Hematopoietic multipotent progenitor cell treated with erythropoietin and hydrocortisone succinate and interleukin-3 and kit ligand, for 6 days (in vitro differentiated cells): ENCODE results near the gene HSPA12A.

Experiments used
- DNase-seq: peaks from one replicate; pipeline ENCODE4 v3.0.0-alpha.2; 2015

The HSPA12A gene

DNA sequence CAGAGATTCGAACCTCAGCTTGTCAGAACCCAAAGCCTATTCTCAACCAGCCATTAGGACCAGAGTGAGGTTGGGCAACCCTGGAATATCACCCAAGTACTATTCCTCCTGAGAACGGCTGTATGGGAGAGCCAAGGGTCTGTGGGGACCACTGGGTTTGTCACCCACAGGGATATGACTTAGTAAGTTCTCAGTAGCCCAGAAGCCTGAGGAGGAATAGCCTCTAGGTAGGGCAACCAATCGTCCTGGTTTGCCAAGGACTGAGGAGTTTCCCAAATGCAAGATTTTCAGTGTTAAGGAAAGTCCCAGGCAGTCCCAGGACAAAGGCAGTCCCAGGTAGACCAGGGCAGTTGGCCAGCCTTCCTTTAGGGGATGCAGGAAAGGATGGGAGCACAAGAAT, 74.9 kb downstream of the HSPA12A start:
- DNase-seq: no peak

DNA sequence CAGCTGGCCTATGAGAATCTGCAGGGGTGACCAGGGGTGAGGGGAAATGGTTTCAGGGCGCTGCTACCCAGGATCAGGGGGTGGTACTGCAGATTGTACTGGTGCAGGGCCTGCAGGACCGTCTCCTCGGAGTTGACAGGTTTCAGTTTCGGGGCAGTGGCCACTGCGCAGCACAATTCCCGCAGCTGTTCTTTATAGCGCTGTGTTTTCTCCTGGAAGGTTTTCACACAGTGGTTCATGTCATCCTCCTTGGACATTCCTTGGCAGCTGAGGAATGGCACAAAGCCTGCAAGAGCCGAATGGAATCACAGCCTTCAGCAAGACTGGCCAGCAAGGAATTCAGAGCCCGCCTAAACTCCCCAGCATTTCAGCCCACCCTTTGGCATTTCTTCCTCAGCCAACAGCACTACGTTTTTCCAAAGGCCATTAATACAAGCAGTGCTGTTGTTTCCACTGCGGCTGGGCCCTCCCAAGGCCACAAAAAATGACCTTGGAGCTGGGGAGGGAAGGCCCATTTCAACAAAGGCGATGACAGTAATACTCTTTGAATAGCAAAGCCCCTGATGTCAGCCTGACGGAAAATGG, 76.7 kb downstream of the HSPA12A start:
- DNase-seq: no peak

DNA sequence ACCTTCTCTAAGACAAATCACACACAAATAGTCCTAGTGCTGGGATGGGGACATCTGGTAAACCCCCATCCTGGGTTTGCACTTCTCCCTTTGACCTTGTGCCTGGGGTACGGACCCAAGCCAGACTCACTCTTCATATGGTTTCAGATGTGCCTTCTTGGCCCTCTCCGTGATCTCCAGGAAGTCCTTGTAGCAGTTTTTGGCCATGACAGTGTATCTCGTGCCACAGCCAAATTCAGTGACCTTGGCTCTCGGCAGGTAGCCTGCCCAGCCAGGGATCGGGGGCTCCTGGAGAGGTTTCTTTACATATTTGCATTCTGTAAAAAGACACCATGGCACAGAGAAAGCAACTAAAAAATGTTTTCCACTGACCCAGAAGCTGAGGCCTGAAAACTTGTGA, 77.7 kb downstream of the HSPA12A start:
- no peak for DNase-seq

DNA sequence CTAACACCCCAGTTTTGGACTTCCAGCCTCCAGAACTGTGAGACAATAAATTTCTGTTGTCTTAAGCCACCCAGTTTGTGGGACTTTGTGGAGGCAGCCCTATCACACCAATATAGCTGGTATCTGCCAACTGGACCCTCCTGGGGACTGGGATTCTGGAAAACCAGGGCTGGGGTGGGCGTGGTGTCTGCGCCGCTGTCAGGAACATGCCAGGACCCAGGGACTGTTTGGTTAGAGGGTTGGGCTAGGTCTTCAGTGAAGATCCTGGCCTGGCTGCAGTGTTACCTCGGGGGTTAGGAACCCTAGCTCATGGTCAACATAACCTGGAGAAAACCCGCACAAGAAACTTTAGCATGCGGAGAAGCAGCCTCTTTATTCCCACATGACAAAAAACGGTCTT, 79.0 kb downstream of the HSPA12A start:
- DNase-seq: no peak

DNA sequence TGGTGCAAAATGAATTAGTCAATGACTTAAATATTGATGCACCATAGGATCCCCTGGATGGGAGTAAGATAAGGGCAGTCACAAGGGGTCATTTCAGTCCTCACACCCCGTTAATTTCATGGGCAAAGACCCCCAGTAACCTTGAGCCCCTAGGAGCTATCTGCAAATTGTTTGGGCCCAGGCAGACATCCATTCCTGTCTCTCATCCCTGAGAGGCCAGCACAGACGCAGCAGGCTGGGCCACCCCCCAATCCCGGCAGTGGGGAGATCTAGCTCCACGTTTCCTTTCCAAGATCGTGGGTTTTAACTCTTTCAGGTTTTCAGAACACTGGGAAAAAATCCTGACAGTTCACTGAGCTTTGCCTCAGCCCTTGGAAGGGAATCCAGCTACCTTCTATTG, 81.5 kb downstream of the HSPA12A start:
- DNase-seq: no peak

DNA sequence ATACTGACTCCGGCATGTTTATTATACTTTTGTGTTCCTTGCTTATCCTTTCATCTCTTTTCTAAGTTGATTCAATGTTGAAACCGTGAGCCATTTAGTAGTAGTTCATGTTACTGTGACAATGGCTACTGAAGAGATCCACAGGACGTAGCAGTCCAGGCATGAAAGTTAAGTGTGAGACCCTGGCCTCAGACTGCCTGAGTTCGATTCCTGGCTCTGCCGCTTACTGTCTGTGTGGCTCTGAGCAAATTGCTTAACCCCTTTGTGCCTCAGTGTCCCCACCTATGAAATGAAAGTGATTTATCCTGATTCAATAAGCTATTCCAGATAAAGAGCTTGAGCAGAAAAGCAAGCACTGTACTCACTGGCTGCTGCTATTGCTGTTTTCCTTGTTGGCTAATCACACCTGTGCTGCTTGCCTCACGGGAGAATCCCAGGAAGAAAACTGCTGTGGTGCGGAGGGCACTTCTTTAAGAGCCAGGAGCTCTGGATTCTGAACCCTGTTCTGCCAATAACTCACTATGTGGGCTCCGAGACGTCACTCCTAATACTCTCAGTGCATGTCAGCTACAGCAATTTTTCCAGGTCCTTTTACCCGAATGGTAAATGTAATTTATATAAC, 83.2 kb downstream of the HSPA12A start:
- DNase-seq: no peak

DNA sequence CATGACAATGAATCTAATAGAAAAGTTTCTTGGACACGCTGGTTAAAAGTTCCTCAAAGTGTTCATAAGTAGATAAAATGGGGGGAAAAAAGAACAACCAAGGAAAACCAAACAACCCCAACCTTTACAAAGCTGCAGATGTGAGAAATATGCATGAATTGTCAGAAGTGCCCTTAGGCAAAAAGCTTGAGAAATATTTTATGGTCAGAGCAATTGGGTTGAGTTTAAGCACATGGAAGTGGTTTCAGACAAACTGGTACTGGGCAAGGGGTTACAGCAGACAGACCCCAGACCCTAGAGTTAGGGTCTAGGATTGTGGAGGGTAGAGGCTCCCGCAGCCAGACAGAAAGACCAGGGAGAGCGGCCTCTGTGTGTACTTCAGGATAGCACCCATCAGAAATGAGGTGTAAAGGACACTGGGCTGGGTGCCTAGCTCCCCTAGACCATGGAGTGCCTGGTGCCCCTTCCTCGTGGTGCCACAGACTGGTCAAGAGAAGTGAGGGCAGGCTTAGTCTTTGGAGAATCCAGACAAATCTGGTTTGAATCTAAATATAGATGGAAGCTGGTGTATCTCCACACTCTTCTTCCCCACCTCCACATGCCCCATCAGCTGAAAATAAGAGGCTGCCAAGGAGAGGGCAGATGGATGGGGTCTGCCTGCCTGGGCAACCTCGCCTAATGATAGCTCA, 84.4 kb downstream of the HSPA12A start:
- DNase-seq: no peak

DNA sequence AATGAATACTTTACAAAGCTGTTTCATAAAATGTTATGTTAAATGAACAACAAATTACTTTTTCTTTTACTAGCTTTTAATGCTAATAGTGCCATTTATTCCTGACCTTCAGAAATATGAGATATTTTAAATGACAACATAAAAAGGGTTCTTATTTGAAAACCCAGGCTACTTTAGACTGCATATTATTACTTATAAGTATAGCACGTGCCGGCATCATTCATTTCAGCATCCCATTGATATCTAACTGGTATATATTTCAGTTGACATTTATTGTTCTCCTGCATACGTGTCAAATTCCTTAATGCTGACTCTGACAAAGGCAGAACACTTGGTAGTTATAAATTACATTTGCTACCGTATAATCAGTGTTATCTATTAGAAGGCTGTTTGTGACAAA, 86.3 kb downstream of the HSPA12A start:
- no peak for DNase-seq

DNA sequence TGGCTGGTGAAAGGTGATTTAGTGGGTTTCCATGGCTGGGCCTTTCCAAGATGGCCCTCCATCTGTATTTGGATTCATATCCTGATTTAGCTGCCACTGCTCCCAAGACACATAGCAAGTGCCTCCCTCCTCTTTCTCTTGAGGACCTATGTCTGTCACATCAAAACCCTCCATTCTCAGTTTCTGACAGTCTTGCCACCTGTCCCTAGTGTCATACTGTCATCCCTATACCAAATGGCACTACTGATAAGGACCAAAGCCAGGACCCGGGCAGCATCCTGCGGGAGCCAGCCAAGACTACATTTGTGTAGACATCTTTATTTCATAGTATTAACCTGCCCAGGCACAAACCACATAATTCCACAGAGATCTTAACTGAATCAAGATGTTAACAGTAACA, 86.8 kb downstream of the HSPA12A start:
- DNase-seq: no peak

DNA sequence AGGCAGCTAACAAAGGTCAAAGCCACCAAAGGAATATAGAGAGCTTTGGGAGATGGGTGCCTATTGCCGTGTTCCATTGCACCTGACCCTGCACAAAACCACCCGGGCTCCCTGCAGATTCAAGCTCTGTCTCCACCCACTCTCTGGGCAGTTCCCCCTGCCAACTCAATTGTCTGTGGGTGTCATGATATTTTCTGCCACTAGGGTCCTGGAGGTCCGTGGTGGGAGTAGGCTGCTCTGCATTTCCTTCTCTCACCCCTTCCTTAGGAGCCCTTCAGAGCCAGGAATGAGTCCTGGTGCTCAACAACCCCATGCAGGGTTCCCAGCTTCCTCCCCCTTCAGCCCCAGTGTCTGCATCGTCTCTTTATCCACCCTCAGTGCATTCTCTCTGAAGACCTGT, 87.5 kb downstream of the HSPA12A start:
- peak; percentile 35 for DNase-seq

DNA sequence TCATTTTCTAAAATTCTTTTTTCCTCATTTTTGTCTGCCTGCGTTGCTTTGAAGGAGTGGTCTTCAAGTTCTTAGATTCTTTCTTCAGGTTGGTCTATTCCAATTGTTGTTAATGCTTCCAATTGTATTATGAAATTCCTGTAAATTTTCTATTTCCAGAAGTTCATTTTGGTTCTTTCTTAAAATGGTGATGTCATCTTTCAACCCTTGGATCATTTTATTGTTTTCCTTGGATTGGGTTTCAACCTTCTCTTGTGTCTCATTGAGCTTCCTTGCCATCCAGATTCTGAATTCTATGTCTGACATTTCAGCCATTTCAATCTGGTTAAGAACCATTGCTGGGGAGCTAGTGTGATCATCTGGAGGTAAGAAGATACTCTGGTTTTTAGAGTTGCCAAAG, 88.5 kb downstream of the HSPA12A start:
- DNase-seq: no peak

DNA sequence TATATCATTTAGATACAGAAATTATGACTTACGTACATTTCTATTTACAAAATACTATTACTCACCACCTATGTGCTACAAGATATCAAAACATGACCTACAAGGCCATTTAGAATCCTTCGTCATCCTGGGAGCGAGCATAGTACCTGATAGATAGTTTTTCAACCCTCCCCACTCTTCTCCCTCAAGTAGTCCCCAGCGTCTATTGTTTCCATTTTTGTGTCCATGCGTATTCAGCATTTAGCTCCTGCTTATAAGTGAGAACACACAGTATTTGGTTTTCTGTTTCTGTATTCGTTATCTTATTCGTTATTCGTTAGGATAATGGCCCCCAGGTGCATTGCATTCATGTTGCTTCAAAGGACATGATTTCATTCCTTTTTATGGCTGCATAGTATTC, 93.5 kb downstream of the HSPA12A start:
- no peak for DNase-seq

DNA sequence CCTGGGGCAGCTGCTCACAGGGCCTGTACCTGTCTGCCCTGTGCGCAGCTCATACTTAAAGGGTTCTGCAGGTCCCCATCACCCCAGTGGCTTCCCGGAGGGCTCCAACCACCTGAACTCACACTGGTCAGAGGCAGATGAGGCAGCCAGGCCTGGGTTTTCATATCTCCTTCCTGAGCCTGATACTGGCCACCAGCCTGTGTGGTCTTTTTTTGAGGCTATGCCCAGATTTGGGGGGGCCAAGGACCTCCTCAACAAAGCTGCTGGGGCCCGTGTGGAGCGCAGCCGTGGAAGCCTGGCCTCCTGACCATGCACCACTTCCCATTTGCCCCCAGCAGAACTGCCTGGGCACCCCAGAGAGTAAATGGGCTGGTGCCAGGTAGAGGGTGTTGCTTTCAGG, 95.9 kb downstream of the HSPA12A start:
- DNase-seq: no peak

DNA sequence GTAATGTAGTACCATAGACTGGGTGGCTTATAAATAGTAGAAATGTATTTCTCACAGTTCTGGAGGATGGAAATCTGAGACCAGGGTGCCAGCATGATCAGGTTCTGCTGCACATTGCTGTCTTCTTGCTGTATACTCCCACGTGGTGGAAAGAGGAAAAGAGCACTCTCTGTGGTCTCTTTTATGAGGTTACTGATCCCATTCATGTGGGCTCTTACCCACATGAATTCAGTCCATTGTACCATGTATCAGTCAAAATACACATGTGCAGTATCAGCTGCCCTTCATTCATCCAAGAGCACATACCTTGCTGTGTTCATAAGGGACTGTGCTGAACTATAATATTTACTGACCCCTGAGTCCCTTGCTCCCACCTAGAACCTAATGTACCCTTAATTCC, 104.5 kb downstream of the HSPA12A start:
- no peak for DNase-seq

DNA sequence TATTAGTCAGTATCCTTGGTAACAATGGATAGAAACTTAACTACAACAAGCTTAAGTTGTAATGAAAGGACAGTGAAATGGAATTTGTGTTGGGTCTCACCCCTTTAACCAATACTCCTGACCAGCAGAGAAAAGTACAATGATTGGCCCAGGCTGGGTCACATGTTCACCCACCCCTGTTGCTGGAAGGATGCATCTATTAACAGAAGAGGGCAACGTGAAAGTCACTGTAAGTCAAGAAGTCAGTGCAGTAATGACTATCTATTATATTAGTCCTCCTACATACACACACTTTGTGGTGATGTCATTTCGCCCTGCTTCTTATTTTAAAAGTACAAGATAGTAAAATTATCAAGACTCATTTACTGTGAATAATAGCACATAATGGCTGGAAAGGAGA, 105.4 kb downstream of the HSPA12A start:
- DNase-seq: no peak

DNA sequence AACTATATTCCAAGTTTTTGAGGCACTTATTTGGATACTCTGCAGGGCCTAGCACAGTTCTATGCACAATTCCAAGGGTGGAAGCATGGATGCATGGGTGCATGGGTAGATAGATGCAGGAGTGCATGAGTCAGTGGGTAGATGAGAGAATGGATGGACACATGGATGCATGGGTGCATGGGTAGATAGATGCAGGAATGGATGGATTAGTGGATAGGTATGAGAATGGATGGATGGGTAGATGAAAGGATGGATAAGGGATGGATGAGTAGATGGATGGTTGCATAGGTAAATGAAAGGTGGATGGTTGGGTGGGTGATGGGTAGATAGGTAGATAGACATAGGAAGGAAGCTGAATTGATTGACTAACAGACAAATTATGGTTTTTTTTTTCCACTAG, 106.0 kb downstream of the HSPA12A start:
- no peak for DNase-seq

DNA sequence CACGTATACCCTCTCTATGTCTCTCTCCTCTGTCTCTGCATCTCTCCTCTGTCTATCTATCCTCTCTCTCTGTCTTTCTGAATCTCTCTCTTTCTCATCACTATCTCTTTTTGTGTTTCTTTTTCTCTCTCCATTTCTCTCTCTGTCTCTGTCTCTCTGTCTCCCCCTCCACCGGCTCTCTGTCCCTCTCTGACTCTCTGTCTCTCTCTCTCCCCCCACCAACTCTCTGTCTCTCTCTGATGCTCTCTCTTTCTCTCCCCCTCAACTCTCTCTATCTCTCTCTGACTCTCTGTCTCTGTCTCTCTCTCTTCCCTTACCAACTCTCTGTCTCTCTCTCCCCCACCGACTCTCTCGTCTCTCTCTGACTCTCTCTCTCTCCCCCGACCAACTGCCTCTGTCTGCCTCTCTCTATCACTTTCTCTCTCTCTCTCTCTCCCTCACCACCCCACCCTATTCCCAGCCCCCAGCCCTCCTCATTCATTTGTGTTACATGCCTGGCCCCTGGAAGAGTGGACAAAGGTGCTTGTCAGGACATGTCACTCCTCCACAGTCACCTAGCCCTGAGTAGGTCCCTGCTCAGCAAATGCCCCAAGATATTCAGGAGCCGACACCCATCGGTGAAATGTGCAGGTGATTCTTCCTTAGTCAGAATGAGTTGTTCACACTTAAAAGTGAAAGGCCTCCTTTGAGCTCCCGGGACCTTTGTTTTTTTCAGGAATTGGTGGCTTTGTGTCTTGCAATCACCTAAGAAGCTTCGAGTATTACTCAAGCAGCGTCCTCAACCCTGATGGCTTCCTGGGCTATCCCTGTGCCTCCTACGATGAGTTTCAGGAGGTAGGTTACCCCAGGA, 108.0 kb downstream of the HSPA12A start:
- DNase-seq: no peak

DNA sequence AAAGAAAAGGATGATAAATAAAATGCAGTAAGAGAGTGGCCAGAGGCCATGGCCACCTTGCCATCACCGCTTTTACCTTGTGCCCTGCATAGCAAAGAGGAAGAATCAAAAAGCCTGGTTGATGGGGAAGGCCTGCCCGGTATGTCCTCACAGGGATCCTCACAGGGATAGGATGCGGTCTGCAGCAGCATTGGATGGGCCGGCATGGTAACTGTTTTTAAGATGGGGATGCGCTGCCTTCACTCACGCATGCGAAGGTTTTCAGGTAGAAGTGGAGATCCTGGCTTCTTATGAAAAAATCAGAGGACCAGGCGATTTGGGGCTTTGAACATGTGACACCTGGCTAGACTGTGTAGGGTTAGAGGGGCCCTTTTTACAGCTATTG, 109.2 kb downstream of the HSPA12A start:
- DNase-seq: no peak

DNA sequence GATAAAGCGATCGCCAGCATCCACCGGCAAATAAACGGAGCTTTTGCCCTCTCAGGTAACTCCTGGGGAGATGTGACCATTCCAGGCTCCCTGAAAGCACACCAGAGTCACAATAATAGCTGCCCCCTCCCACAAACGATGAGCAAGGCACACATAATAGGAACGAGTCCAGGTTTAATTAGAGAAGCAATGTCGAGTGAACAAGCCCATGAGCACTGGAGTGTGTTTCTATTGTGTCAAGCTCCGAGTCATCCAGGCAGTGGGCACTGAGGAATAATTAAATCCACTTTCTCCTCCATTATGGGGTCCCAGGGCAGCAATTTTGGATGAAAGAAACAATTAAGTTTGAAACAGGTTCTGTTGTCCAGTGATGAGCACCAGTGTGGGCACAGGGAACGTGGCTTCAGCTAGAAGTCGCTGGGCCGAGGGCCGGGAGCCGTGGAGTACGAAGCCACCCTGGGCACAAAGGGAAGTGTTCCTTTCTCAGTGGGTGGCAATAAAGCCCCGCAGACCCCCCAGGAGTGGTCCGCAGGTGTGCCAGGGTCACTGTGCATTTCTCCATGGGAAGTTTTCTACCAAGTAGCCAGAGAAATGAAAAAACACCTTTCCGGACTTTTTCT, 109.7 kb downstream of the HSPA12A start:
- no peak for DNase-seq

DNA sequence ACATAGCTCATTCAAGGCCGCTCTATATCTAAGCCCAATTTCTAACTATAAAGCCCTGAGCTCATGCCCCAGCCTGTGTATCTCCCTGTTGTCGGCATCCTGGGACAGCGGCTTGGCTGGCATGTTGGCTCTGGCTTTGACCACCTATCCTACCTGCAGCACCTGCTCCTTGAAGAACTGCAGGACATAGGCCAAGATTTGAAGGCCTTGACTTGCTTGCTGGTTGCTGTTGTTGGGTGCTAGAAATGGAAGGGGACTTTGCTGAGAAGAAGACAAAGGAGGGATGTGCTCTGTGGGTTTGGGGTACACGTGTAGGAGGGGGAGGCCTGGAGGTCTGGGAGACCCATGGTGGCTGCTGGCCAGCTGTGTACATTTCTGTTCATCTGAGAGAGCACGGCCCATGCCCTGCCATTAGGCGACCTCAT, 110.5 kb downstream of the HSPA12A start:
- no peak for DNase-seq

DNA sequence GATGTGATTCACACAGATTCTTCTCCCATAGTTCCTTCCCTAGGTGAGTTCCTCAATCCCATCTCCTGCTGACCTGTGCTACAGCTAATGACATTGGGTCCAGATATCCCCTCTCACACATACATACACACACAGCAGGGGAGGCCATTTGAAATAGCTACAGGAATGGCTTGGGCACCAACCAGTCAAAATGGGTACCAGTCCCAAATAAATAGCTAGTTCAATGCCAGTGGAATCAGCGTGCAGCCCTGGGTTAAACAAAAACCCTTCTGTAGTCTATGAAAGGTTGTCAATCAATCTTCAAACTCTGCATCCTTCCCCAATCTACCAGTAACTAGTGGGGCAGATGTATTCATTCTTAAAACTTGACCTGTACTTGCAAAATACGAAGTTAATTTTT, 112.3 kb downstream of the HSPA12A start:
- DNase-seq: no peak

DNA sequence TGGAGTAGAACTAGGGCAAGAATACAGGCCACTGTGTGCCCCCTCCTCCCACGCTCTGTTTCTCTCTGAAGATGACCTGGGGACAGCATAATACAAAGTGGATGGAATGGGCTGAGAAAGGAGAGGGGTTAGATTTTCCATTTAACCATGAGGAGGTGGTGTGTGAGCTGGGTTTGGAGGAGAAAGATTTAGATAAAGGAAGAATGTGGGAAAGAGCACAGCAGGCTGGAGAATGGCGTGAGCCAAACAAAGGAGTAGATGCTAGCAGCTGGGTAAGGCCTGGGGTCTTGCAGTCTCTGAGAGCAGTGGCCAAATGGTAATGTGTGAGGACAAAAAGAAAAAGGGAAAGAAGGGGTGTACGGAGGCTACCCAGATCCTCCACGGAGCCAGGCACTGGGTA, 113.0 kb downstream of the HSPA12A start:
- no peak for DNase-seq

DNA sequence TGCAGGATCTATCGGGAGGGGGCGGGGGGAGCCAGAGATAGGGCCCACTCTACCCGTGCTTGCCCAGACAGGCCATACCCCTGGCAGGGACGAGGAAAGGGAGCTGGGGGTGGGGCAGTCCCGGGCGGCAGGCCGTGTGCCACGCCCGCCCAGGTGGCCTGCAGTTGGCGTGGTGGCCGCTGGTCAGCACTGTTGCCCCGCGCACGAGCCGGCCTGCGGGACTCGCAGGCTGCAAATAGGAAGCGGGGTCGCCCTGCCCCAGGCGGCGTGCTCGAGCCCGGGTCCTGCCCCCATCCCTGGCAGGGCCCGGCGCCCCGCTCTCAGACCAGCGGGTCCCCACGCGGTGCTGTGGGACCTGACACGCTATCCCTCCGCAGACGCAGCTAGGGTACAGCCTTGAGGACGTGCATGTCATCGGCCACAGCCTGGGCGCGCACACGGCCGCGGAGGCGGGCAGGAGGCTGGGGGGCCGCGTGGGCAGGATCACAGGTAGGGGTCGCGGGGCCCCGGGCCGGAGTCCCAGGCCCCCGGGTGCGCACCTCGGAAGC, 114.9 kb downstream of the HSPA12A start:
- DNase-seq: peak; percentile 5
